Liver (tissue), 9 donors: ENCODE measurements around the gene BAAT. TPM values are rescaled to one million over a fixed set of nuclear protein-coding genes. Genes with fewer than 3 reads are reported as not detected.

Experiments
- DNase-seq: peaks from one replicate; pipeline ENCODE4 v3.0.0-alpha.2; 2017; ENCODE audit warnings: low spot score
- H3K27ac ChIP-seq, 2 donors: one replicate each; pipeline ENCODE4 v1.7.0; 2013; ENCODE audit warnings: inconsistent platforms in 2 of 2, low read length in 2 of 2, control low read depth in 1 of 2, low read depth in 1 of 2, mild to moderate bottlenecking in 1 of 2
- H3K27me3 ChIP-seq, 4 donors: one replicate each; pipeline versions ENCODE4 v1.6.1 to v1.7.0; 2013; ENCODE audit warnings: low read length in 3 of 4, inconsistent platforms in 1 of 4, mild to moderate bottlenecking in 1 of 4, moderate library complexity in 1 of 4; ENCODE audit not compliant: control insufficient read depth in 4 of 4, insufficient read depth in 4 of 4
- H3K36me3 ChIP-seq, 4 donors: one replicate each; pipeline versions ENCODE4 v1.6.1 to v1.7.0; 2013; ENCODE audit warnings: low read length in 3 of 4, mild to moderate bottlenecking in 3 of 4, low read depth in 1 of 4, moderate library complexity in 1 of 4; ENCODE audit not compliant: control insufficient read depth in 4 of 4, insufficient read depth in 3 of 4
- H3K4me1 ChIP-seq, 4 donors: one replicate each; pipeline versions ENCODE4 v1.6.1 to v1.7.0; 2013; ENCODE audit warnings: low read length in 3 of 4, mild to moderate bottlenecking in 3 of 4, moderate library complexity in 1 of 4; ENCODE audit not compliant: control insufficient read depth in 4 of 4, insufficient read depth in 4 of 4
- H3K4me3 ChIP-seq, 3 donors: one replicate each; pipeline versions ENCODE4 v1.6.1 to v1.7.0; 2013; ENCODE audit warnings: low read length in 3 of 3, control low read depth in 1 of 3, low read depth in 1 of 3, mild to moderate bottlenecking in 1 of 3
- H3K9ac ChIP-seq, 2 donors: one replicate each; pipeline ENCODE4 v1.7.0; 2013; ENCODE audit warnings: low read length in 2 of 2, mild to moderate bottlenecking in 2 of 2, moderate library complexity in 2 of 2, control low read depth in 1 of 2, low read depth in 1 of 2
- H3K9me3 ChIP-seq, 4 donors: one replicate each; pipeline versions ENCODE4 v1.6.1 to v1.7.0; 2013; ENCODE audit warnings: low read length in 3 of 4; ENCODE audit not compliant: control insufficient read depth in 4 of 4
- ATF3 ChIP-seq: IDR thresholded peaks from 2 replicates; pipeline ENCODE4 v1.6.1; 2016; ENCODE audit warnings: antibody characterized with exemption
- CTCF ChIP-seq: fragments of 150-350 bp; IDR thresholded peaks from 2 replicates; pipeline ENCODE4 v1.5.1; 2017; ENCODE audit warnings: improper control_type of control experiment, low read depth, low read length; ENCODE audit not compliant: missing input control
- EGR1 ChIP-seq, 2 donors: IDR thresholded peaks; 2 replicates each; pipeline ENCODE4 v1.6.1; 2016 to 2018; ENCODE audit warnings: antibody characterized with exemption in 2 of 2, low read depth in 2 of 2
- FOXA1 ChIP-seq: IDR thresholded peaks from 2 replicates; pipeline ENCODE4 v1.6.1; 2016; ENCODE audit warnings: antibody characterized with exemption
- FOXA2 ChIP-seq: IDR thresholded peaks from 2 replicates; pipeline ENCODE4 v1.6.1; 2016; ENCODE audit warnings: antibody characterized with exemption
- GABPA ChIP-seq, 2 donors: IDR thresholded peaks in 1 of 2; conservative IDR thresholded peaks in 1 of 2; 2 replicates each; pipeline ENCODE4 v1.6.1; 2016; ENCODE audit warnings: antibody characterized with exemption in 2 of 2, mild to moderate bottlenecking in 1 of 2, moderate library complexity in 1 of 2
- HNF4A ChIP-seq, 2 donors: conservative IDR thresholded peaks; 2 replicates each; pipeline ENCODE4 v1.6.1; 2016; ENCODE audit warnings: antibody characterized with exemption in 2 of 2, mild to moderate bottlenecking in 2 of 2
- HNF4G ChIP-seq: IDR thresholded peaks from 2 replicates; pipeline ENCODE4 v1.6.1; 2016; ENCODE audit warnings: antibody characterized with exemption
- JUND ChIP-seq, 2 donors: IDR thresholded peaks; 2 replicates each; pipeline ENCODE4 v1.6.1; 2016; ENCODE audit warnings: antibody characterized with exemption in 2 of 2
- MAX ChIP-seq: IDR thresholded peaks from 2 replicates; pipeline ENCODE4 v1.6.1; 2016; ENCODE audit warnings: antibody characterized with exemption
- NR2F2 ChIP-seq: IDR thresholded peaks from 2 replicates; pipeline ENCODE4 v1.6.1; 2016; ENCODE audit warnings: antibody characterized with exemption
- RAD21 ChIP-seq, 2 donors: IDR thresholded peaks; 2 replicates each; pipeline ENCODE4 v1.6.1; 2016; ENCODE audit warnings: antibody characterized with exemption in 2 of 2, mild to moderate bottlenecking in 2 of 2
- REST ChIP-seq: IDR thresholded peaks from 2 replicates; pipeline ENCODE4 v1.6.1; 2016; ENCODE audit warnings: antibody characterized with exemption, mild to moderate bottlenecking
- RXRA ChIP-seq, 2 donors: IDR thresholded peaks; 2 replicates each; pipeline ENCODE4 v1.6.1; 2017 to 2018; ENCODE audit warnings: antibody characterized with exemption in 2 of 2, mild to moderate bottlenecking in 1 of 2
- SP1 ChIP-seq: IDR thresholded peaks from 2 replicates; pipeline ENCODE4 v1.6.1; 2018; ENCODE audit warnings: antibody characterized with exemption, mild to moderate bottlenecking
- TAF1 ChIP-seq: conservative IDR thresholded peaks from 2 replicates; pipeline ENCODE4 v1.6.1; 2016; ENCODE audit warnings: antibody characterized with exemption, mild to moderate bottlenecking
- YY1 ChIP-seq: IDR thresholded peaks from 2 replicates; pipeline ENCODE4 v1.6.1; 2016; ENCODE audit warnings: antibody characterized with exemption, mild to moderate bottlenecking
- ZBTB33 ChIP-seq: IDR thresholded peaks from 2 replicates; pipeline ENCODE4 v1.6.1; 2016; ENCODE audit warnings: antibody characterized with exemption
- WGBS: extraction: QIAGEN DNeasy Blood & Tissue Kit; methylation state at CpG from one replicate; pipeline ENCODE4 v1.1.7; 2013; 5-methylcytosine and 5-hydroxymethylcytosine counted together
- polyA plus RNA-seq, 2 donors: library from polyadenylated mRNA; stranded (reverse) in 1 of 2; unstranded in 1 of 2; fragments of 200-250 nt in 1 of 2; fragments of >200 nt in 1 of 2; fragmentation: Nextera tagmentation in 1 of 2; extraction: Ambion mirVana in 1 of 2; gene quantifications; one replicate each; pipeline versions ENCODE4 v1.2.1 to v1.2.3, GENCODE V29; 2013 to 2015
- total RNA-seq, 2 donors: library from RNA; depleted of rRNA; stranded (reverse); fragments of >200 nt; gene quantifications; one replicate each; pipeline ENCODE4 v1.2.3, GENCODE V29; 2014
- donor health status: healthy.
- donor health status: healthy.
- donor health status: healthy.
- donor health status: healthy.
- donor health status: healthy.

BAAT gene
- total and polyA plus RNA-seq, 4 donors: 31.9 to 275 (median 151) TPM

- Histone ChIP-seq H3K36me3 (no peaks in the 10 kb centered on the region), H3K9ac (no peak overlapping the region), H3K4me3 (no peak overlapping the region), H3K4me1 (peaks cover 4 to 24% (median 9%) of the 10 kb centered on the region in 4 donors), H3K27ac (no peak overlapping the region), H3K9me3 (no peaks in the 10 kb centered on the region), H3K27me3 (no peaks in the 10 kb centered on the region)
- no peak for TF ChIP-seq HNF4A (conservative IDR thresholded peaks at IDR 0.05)
- no peak for TF ChIP-seq JUND (IDR thresholded peaks at IDR 0.05)
- TF ChIP-seq YY1: no peak
- no peak for TF ChIP-seq RAD21 (IDR thresholded peaks at IDR 0.05)
- TF ChIP-seq MAX: no peak
- no peak for TF ChIP-seq FOXA2
- WGBS: 64% methylated on average over 4 of the region's 4 CpGs
- DNase-seq: no peak
Measured at GRCh38 chr9:101333490-101333889, 51.3 kb downstream of the BAAT start.

GRCh38 chr9:101332362-101332761 lies 52.4 kb downstream of the BAAT start:
- H3K4me3 ChIP-seq: no peak overlapping the region
- TF ChIP-seq TAF1: no peak
- no peak for TF ChIP-seq NR2F2
- no peak for TF ChIP-seq FOXA2
- TF ChIP-seq YY1: peak; percentile 24
- TF ChIP-seq MAX: no peak
- peak; percentile 66 for TF ChIP-seq SP1
- peak; percentile 15 to 49 for TF ChIP-seq RXRA (IDR thresholded peaks at IDR 0.05)
- peak; percentile 66 to 69 for TF ChIP-seq HNF4A (conservative IDR thresholded peaks at IDR 0.05)
- TF ChIP-seq REST: no peak
- no peak for TF ChIP-seq GABPA (IDR thresholded peaks at IDR 0.05 in 1 of 2, conservative IDR thresholded peaks at IDR 0.05 in 1 of 2)
- no peak for TF ChIP-seq HNF4G
- no peak for TF ChIP-seq JUND (IDR thresholded peaks at IDR 0.05)
- no peak for TF ChIP-seq RAD21 (IDR thresholded peaks at IDR 0.05)
- no peak for TF ChIP-seq CTCF
- no peak for TF ChIP-seq ATF3
- TF ChIP-seq EGR1 (IDR thresholded peaks at IDR 0.05; ENCODE audit: low read depth in 2 of 2): no peak
- TF ChIP-seq FOXA1: no peak
- TF ChIP-seq ZBTB33: no peak
- 38% methylated on average over 1 of the region's 1 CpG for WGBS
- H3K9ac ChIP-seq: peak overlapping the region in 1 of 2 donors; percentile 64
- H3K27me3 ChIP-seq: no peaks in the 10 kb centered on the region
- no peak for DNase-seq
- peaks cover 4 to 32% (median 16%) of the 10 kb centered on the region in 4 donors for H3K4me1 ChIP-seq
- no peaks in the 10 kb centered on the region for H3K36me3 ChIP-seq
- no peaks in the 10 kb centered on the region for H3K9me3 ChIP-seq
- H3K27ac ChIP-seq: peak overlapping the region; percentile 63 to 69
